ENCODE results near the gene ATF1.

ATF1 gene

DNA sequence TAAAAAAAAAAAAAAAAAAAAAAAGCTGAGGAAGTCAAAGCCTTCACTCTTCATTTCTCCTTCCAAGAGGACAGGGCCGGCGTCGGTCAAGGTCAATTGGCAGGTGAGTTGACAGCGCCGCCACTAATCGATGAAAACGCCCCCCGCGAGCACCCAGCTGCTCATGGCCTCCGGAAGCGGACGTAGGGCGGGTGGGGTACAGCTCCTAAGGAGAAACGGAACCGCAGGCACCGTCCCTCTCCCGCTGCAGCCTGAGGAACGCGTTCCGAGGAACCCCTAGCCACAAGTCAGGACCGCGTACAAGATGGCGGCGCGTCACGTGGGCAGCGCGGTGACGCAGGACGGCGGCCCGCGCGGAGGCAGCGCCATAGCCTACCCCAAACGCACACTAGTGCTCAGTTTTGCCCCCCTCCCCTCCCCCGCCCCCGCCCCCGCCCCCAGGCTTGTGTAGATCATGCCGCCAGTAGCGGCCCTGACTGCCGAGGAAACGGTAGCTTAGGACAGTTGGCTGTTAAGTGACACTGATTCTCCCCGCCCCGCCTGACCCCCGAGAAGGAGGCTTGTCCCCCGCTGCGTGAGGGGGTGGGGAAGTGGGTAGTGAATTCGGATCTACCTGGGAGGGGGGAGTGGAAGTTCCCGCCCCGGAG, at the start of gene ATF1:
Gene ATF1, plus strand, starts transcription at position 463 of the 647 bp plus-strand sequence. CDS start 16,045 bp downstream, outside the sequence.
- Mint-ChIP-seq H3K36me3 (peaks cover 5% of the 10 kb centered on the region), H3K27me3 (no peaks in the 10 kb centered on the region), H3K9me3 (peaks cover 4% of the 10 kb centered on the region), H3K4me3 (peak within 1 kb of the TSS; percentile 87), H3K27ac (peak within 1 kb of the TSS; percentile 97), H3K4me1 (peaks cover 49% of the 10 kb centered on the region)

DNA sequence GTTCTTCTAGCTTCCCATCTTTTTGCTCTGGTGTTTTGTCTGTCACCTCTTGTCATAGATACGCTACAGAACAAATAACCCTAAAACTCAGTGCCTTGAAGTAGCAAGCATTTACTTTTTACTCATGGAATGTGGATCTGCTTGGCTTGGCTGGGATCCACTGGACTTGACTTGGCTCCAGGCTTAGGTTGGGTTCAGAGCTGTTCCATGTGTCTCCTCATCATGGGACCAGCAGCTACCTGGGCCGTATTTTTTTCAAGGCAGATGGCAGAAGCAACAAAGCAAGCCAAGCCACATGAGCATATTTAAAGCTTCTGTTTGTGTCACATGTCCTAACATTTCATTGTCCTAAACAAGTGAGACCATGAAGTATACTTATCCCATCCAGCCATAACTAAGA, 48.7 kb upstream of the ATF1 start:
- H3K9me3 Mint-ChIP-seq, result no peaks in the 10 kb centered on the region
- H3K27ac Mint-ChIP-seq, result no peak overlapping the region
- H3K27me3 Mint-ChIP-seq, result no peaks in the 10 kb centered on the region
- peaks cover 14% of the 10 kb centered on the region for H3K36me3 Mint-ChIP-seq
- no peaks in the 10 kb centered on the region for H3K4me1 Mint-ChIP-seq
- H3K4me3 Mint-ChIP-seq, result no peak overlapping the region

GRCh38 chr12:50718760-50719159, 45.1 kb upstream of the ATF1 start:
- no peak overlapping the region for H3K27ac Mint-ChIP-seq
- no peak overlapping the region for H3K4me3 Mint-ChIP-seq
- H3K4me1 Mint-ChIP-seq, result no peaks in the 10 kb centered on the region
- H3K9me3 Mint-ChIP-seq, result no peaks in the 10 kb centered on the region
- no peaks in the 10 kb centered on the region for H3K27me3 Mint-ChIP-seq
- H3K36me3 Mint-ChIP-seq, result peaks cover 26% of the 10 kb centered on the region

DNA sequence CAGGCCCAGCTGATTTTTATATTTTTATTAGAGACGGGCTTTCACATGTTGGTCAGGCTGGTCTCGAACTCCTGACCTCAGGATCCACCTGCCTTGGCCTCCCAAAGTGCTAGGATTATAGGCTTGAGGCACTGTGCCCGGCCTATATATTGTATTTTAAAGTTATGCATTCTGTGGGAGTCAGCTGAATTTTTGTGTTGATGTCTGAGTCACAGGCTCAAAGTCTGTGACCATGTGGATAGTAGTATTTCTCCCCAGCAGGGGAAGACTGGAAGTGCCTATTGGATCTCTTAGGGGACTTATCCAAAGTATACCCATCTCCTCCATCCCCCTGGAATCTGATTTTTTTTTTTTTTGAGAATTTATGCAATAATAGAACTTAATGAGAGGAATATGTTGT, 43.8 kb upstream of the ATF1 start:
- no peaks in the 10 kb centered on the region for H3K27me3 Mint-ChIP-seq
- no peaks in the 10 kb centered on the region for H3K9me3 Mint-ChIP-seq
- no peaks in the 10 kb centered on the region for H3K4me1 Mint-ChIP-seq
- H3K4me3 Mint-ChIP-seq, result no peak overlapping the region
- no peak overlapping the region for H3K27ac Mint-ChIP-seq
- H3K36me3 Mint-ChIP-seq, result peaks cover 25% of the 10 kb centered on the region

DNA sequence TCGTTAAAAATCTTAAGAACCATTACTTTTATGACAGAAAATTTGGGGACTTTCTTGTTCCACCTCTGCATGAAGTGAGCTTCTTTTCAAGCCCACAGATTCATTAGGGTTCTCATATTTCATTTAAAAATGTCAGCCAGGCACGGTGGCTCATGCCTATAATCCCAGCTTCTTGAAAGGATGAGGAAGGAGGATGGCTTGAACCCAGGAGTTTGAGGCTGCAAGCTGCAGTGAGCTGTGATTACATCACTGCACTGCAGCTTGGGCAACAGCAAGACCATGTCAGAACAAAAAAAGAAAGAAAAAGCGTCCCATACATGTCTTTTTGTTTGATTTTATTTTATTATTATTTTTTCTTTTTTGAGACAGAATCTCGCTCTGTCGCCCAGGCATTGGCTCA, 43.4 kb upstream of the ATF1 start:
- Mint-ChIP-seq H3K4me3 (no peak overlapping the region), H3K9me3 (no peaks in the 10 kb centered on the region), H3K4me1 (no peaks in the 10 kb centered on the region), H3K36me3 (peaks cover 24% of the 10 kb centered on the region), H3K27ac (no peak overlapping the region), H3K27me3 (no peaks in the 10 kb centered on the region)

GRCh38 chr12:50723865-50724264, 40.0 kb upstream of the ATF1 start:
- H3K27ac Mint-ChIP-seq, result no peak overlapping the region
- H3K9me3 Mint-ChIP-seq, result no peaks in the 10 kb centered on the region
- no peak overlapping the region for H3K4me3 Mint-ChIP-seq
- H3K27me3 Mint-ChIP-seq, result no peaks in the 10 kb centered on the region
- H3K36me3 Mint-ChIP-seq, result peaks cover 27% of the 10 kb centered on the region
- no peaks in the 10 kb centered on the region for H3K4me1 Mint-ChIP-seq

GRCh38 chr12:50725011-50725942, 38.6 kb upstream of the ATF1 start:
- Mint-ChIP-seq H3K27me3 (no peaks in the 10 kb centered on the region), H3K36me3 (peaks cover 29% of the 10 kb centered on the region), H3K27ac (no peak overlapping the region), H3K4me3 (no peak overlapping the region), H3K9me3 (no peaks in the 10 kb centered on the region), H3K4me1 (no peaks in the 10 kb centered on the region)

- H3K27ac Mint-ChIP-seq, result no peak overlapping the region
- H3K4me1 Mint-ChIP-seq, result no peaks in the 10 kb centered on the region
- H3K9me3 Mint-ChIP-seq, result no peaks in the 10 kb centered on the region
- H3K4me3 Mint-ChIP-seq, result no peak overlapping the region
- peaks cover 33% of the 10 kb centered on the region for H3K36me3 Mint-ChIP-seq
- no peaks in the 10 kb centered on the region for H3K27me3 Mint-ChIP-seq
Observed at GRCh38 chr12:50727466-50727865, 36.4 kb upstream of the ATF1 start.

GRCh38 chr12:50728417-50728816, 35.5 kb upstream of the ATF1 start:
- H3K27me3 Mint-ChIP-seq, result no peaks in the 10 kb centered on the region
- no peaks in the 10 kb centered on the region for H3K9me3 Mint-ChIP-seq
- H3K27ac Mint-ChIP-seq, result no peak overlapping the region
- peaks cover 26% of the 10 kb centered on the region for H3K36me3 Mint-ChIP-seq
- H3K4me3 Mint-ChIP-seq, result no peak overlapping the region
- no peaks in the 10 kb centered on the region for H3K4me1 Mint-ChIP-seq

GRCh38 chr12:50728841-50729240, 35.1 kb upstream of the ATF1 start:
- H3K4me1 Mint-ChIP-seq, result no peaks in the 10 kb centered on the region
- no peaks in the 10 kb centered on the region for H3K27me3 Mint-ChIP-seq
- H3K27ac Mint-ChIP-seq, result no peak overlapping the region
- no peak overlapping the region for H3K4me3 Mint-ChIP-seq
- no peaks in the 10 kb centered on the region for H3K9me3 Mint-ChIP-seq
- peaks cover 23% of the 10 kb centered on the region for H3K36me3 Mint-ChIP-seq

DNA sequence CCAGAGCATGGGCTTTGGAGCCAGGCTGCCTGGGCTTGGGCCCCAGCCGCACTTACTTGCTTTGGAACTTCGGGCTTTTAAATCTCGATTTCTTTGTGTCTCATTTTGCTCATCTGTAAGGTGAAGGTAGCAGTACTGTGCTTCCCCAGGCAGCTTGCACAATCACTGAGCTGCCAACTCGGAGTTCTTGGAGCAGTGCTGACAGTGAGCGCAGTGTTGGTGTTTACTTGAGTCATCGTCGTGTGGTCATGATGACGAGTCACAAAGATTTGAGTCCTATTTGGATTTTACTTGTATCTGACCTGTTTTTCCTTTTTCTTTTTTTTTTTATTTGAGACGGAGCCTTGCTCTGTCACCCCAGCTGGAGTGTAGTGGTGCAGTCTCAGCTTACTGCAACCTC, 31.3 kb upstream of the ATF1 start:
- H3K27ac Mint-ChIP-seq, result no peak overlapping the region
- no peaks in the 10 kb centered on the region for H3K9me3 Mint-ChIP-seq
- H3K36me3 Mint-ChIP-seq, result peaks cover 31% of the 10 kb centered on the region
- no peaks in the 10 kb centered on the region for H3K4me1 Mint-ChIP-seq
- H3K27me3 Mint-ChIP-seq, result no peaks in the 10 kb centered on the region
- H3K4me3 Mint-ChIP-seq, result no peak overlapping the region

DNA sequence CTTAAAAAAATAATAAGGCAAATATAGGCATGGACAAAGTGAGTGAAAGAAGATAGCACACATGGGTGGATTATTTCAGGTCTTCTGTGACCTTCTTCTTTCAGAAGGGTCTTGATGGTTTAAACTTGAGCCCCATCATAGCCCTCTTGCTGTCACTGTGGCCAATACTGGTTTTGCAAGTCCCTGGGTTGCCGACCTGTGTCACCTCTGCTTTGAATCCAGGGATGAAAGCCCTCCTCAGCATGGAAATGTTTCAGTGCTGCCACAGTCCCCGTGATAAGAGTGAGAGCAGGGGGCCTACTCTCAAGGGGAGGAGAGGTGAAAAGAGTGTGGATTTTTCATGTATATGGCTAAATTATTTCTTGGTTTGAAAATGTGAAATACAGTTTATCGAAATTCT, 30.2 kb upstream of the ATF1 start:
- Mint-ChIP-seq H3K9me3 (no peaks in the 10 kb centered on the region), H3K36me3 (peaks cover 28% of the 10 kb centered on the region), H3K4me1 (no peaks in the 10 kb centered on the region), H3K27ac (no peak overlapping the region), H3K27me3 (no peaks in the 10 kb centered on the region), H3K4me3 (no peak overlapping the region)

DNA sequence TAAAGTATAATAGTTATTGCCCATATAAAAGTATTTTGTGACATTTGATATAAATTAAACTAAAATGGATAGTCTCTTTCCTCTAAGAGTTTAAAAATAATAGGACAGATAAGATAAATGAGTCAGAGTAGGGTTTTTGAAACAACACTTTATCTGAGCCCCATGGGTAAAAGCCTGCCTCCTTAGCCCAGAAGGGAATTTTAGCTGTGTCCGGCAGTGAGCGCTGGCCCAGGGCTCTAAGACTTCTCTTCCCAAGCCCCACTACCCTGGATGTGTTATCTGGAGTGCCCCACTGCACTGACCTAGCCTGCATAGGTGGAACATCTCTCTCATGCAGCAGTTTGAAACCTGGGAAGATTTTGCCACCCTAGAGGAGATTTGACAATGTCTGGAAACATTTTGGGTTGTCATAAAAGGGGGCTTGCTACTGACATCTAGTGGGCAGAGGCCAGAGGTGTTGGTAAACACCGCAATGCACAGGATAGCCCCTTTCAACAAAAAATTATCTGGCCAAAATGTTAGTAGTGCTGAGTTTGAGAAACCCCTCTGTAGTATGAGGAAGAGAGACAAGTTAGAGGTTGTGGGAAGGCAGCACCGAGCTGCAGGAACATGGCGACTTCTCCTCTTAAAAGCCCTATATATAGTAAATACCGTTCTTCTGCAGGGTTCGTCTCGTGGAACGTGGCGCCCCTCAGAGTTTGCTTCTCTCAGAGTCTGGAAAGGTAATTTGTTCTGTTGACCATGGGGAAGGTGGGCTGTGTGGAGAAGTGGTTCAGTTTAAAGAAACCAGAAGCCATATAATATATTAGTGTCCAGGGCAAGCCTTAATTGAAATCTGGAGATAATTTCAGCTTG, 29.3 kb upstream of the ATF1 start:
- Mint-ChIP-seq H3K36me3 (peaks cover 29% of the 10 kb centered on the region), H3K9me3 (no peaks in the 10 kb centered on the region), H3K4me3 (no peak overlapping the region), H3K27ac (no peak overlapping the region), H3K27me3 (no peaks in the 10 kb centered on the region), H3K4me1 (no peaks in the 10 kb centered on the region)

- H3K4me1 Mint-ChIP-seq, result peaks cover 8% of the 10 kb centered on the region
- no peak overlapping the region for H3K4me3 Mint-ChIP-seq
- no peaks in the 10 kb centered on the region for H3K9me3 Mint-ChIP-seq
- no peak overlapping the region for H3K27ac Mint-ChIP-seq
- H3K36me3 Mint-ChIP-seq, result peaks cover 33% of the 10 kb centered on the region
- no peaks in the 10 kb centered on the region for H3K27me3 Mint-ChIP-seq
Observed at GRCh38 chr12:50739611-50740010, 24.3 kb upstream of the ATF1 start.

GRCh38 chr12:50740307-50740706, 23.6 kb upstream of the ATF1 start:
- Mint-ChIP-seq H3K27ac (no peak overlapping the region), H3K36me3 (peaks cover 27% of the 10 kb centered on the region), H3K27me3 (no peaks in the 10 kb centered on the region), H3K9me3 (no peaks in the 10 kb centered on the region), H3K4me1 (peaks cover 8% of the 10 kb centered on the region), H3K4me3 (no peak overlapping the region)

All from activated naive CD4-positive, alpha-beta T cell treated with anti-CD3 and anti-CD28 coated beads, Interleukin-2, amount 50 U/mL, for 24 hours (primary cell).